GM23338 (cell line): ENCODE measurements around the gene ZMYND8. TPM values are rescaled to one million over a fixed set of nuclear protein-coding genes. Genes with fewer than 3 reads are reported as not detected.

Experiments
- ATAC-seq: fragments of 200-7000 bp; cut with Tn5 transposase; 3 replicates; pipeline ENCODE4 v1.9.1; 2020
- DNase-seq: peaks from one replicate; pipeline ENCODE4 v3.0.0-alpha.2; 2015; ENCODE audit warnings: low spot score
- H2AFZ ChIP-seq: fragments of 200-600 bp; sonication (generic); 2 replicates; pipeline ENCODE4 v1.8.0; 2016; ENCODE audit warnings: antibody characterized with exemption, mild to moderate bottlenecking, moderate library complexity
- H3F3A ChIP-seq: fragments of 200-600 bp; sonication (generic); replicated peaks from 2 replicates; pipeline ENCODE4 v1.8.0; 2017; ENCODE audit warnings: antibody characterized with exemption, mixed run types, low read depth
- H3K27ac ChIP-seq: fragments of 200-600 bp; sonication (generic); 2 replicates; pipeline ENCODE4 v1.6.1; 2016; ENCODE audit warnings: low read depth
- H3K27me3 ChIP-seq: fragments of 200-600 bp; sonication (generic); 2 replicates; pipeline ENCODE4 v1.8.0; 2016; ENCODE audit warnings: mild to moderate bottlenecking, mixed run types, moderate library complexity; ENCODE audit not compliant: insufficient read depth
- H3K36me3 ChIP-seq: fragments of 200-600 bp; sonication (generic); 2 replicates; pipeline ENCODE4 v1.8.0; 2016; ENCODE audit warnings: mild to moderate bottlenecking; ENCODE audit not compliant: insufficient read depth
- H3K4me1 ChIP-seq: fragments of 200-600 bp; sonication (generic); 2 replicates; pipeline ENCODE4 v1.8.0; 2016; ENCODE audit warnings: mild to moderate bottlenecking, moderate library complexity; ENCODE audit not compliant: insufficient read depth
- H3K4me2 ChIP-seq: fragments of 200-600 bp; sonication (generic); 2 replicates; pipeline ENCODE4 v1.7.1; 2017; ENCODE audit warnings: mixed run types
- H3K4me3 ChIP-seq: fragments of 200-600 bp; sonication (generic); 2 replicates; pipeline ENCODE4 v1.6.1; 2016; ENCODE audit warnings: mixed run types
- H3K79me2 ChIP-seq: fragments of 200-600 bp; sonication (generic); replicated peaks from 2 replicates; pipeline ENCODE4 v1.8.0; 2017; ENCODE audit warnings: mild to moderate bottlenecking; ENCODE audit not compliant: insufficient read depth
- H3K9me2 ChIP-seq: fragments of 200-600 bp; sonication (generic); 2 replicates; pipeline ENCODE4 v1.8.0; 2017; ENCODE audit not compliant: insufficient read depth
- H4K20me1 ChIP-seq: fragments of 200-600 bp; sonication (generic); replicated peaks from 2 replicates; pipeline ENCODE4 v1.8.0; 2017; ENCODE audit warnings: mild to moderate bottlenecking; ENCODE audit not compliant: insufficient read depth
- H3K27ac Mint-ChIP-seq: 2 replicates; pipeline ENCODE4 v1.8.0; 2020; ENCODE audit warnings: inconsistent platforms, mild to moderate bottlenecking, moderate library complexity, mixed read lengths
- H3K27me3 Mint-ChIP-seq: 3 replicates; pipeline ENCODE4 v1.8.0; 2022; ENCODE audit warnings: low read depth, mild to moderate bottlenecking, moderate library complexity, mixed read lengths, inconsistent platforms; ENCODE audit not compliant: insufficient read depth, poor library complexity
- H3K36me3 Mint-ChIP-seq: 3 replicates; pipeline ENCODE4 v1.8.0; 2021; ENCODE audit warnings: low read depth, mild to moderate bottlenecking, inconsistent platforms, moderate library complexity, mixed read lengths
- H3K4me1 Mint-ChIP-seq: 3 replicates; pipeline ENCODE4 v1.8.0; 2020; ENCODE audit warnings: mild to moderate bottlenecking, inconsistent platforms, mixed read lengths
- H3K4me3 Mint-ChIP-seq: 3 replicates; pipeline ENCODE4 v1.8.0; 2021; ENCODE audit warnings: moderate library complexity, mild to moderate bottlenecking, inconsistent platforms, mixed read lengths
- H3K9me3 Mint-ChIP-seq: 3 replicates; pipeline ENCODE4 v1.8.0; 2020; ENCODE audit warnings: moderate library complexity, mild to moderate bottlenecking, inconsistent platforms, mixed read lengths
- EZH2phosphoT487 ChIP-seq: fragments of 200-600 bp; sonication (generic); IDR thresholded peaks from one replicate; pipeline ENCODE4 v1.8.1; 2018; ENCODE audit warnings: antibody characterized with exemption; ENCODE audit not compliant: unreplicated experiment
- JUNB ChIP-seq: IDR thresholded peaks from one replicate; pipeline ENCODE4 v1.6.1; 2016; ENCODE audit warnings: antibody characterized with exemption; ENCODE audit not compliant: unreplicated experiment
- REST ChIP-seq: IDR thresholded peaks from one replicate; pipeline ENCODE4 v1.6.1; 2018; ENCODE audit warnings: antibody characterized with exemption; ENCODE audit not compliant: unreplicated experiment
- STAT1 ChIP-seq: IDR thresholded peaks from one replicate; pipeline ENCODE4 v1.6.1; 2016; ENCODE audit warnings: antibody characterized with exemption; ENCODE audit not compliant: unreplicated experiment
- ZNF462 ChIP-seq: fragments of 250-450 bp; sonication (Bioruptor Pico); IDR thresholded peaks from 2 replicates; pipeline ENCODE4 v1.5.0; 2020; ENCODE audit warnings: mild to moderate bottlenecking, moderate library complexity
- polyA plus RNA-seq: library from polyadenylated mRNA; unstranded; fragments of >200 nt; fragmentation: Nextera tagmentation; extraction: Ambion mirVana; gene quantifications from 2 replicates; pipeline ENCODE4 v1.2.1, GENCODE V29; 2016
- total RNA-seq: library from RNA; depleted of rRNA; stranded (reverse); fragments of >200 nt; shearing (Covaris generic); gene quantifications from 2 replicates; pipeline ENCODE4 v1.2.3, GENCODE V29; 2014

The ZMYND8 gene
- total and polyA plus RNA-seq, 2 experiments from 2014 or later = 70.9 to 128 TPM

- no peak for TF ChIP-seq ZNF462 (CRISPR knock-in tag)
Observed at GRCh38 chr20:47252879-47253307, 103.6 kb downstream of the ZMYND8 start (continued).

GRCh38 chr20:47251154-47252020 is 105.1 kb downstream of the ZMYND8 start:
- Mint-ChIP-seq H3K9me3 (no peaks in the 10 kb centered on the region), H3K27me3 (peaks cover 14% of the 10 kb centered on the region), H3K27ac (0 out of 2 replicates have a peak overlapping the region, but pooled peaks have one; percentile 61), H3K36me3 (peaks cover 85% of the 10 kb centered on the region), H3K4me1 (peaks cover 12% of the 10 kb centered on the region; the same call in 2 of the 3 replicates), H3K4me3 (no peak overlapping the region)
- DNase-seq (no peak), ATAC-seq (no peak)
- Histone ChIP-seq H3K9me2 (no peaks in the 10 kb centered on the region), H3K79me2 (peaks cover 84% of the 10 kb centered on the region), H3K36me3 (peaks cover 58% of the 10 kb centered on the region), H3F3A (peaks cover 17% of the 10 kb centered on the region; the same call in 1 of the 2 replicates), H3K4me2 (no peak overlapping the region), H3K27ac (peak overlapping the region; percentile 74), H3K4me3 (no peak overlapping the region), H4K20me1 (peaks cover 26% of the 10 kb centered on the region), H3K27me3 (no peaks in the 10 kb centered on the region), H2AFZ (no peak overlapping the region), H3K4me1 (no peaks in the 10 kb centered on the region)
- TF ChIP-seq EZH2phosphoT487 = no peak
- TF ChIP-seq REST = no peak
- no peak for TF ChIP-seq JUNB
- TF ChIP-seq STAT1 = no peak
